ENCODE results near the gene ACER3. TPM values are rescaled to one million over a fixed set of nuclear protein-coding genes. Genes with fewer than 3 reads are reported as not detected.
"Not testable (repeated sequence)": the region's sequence is repeated elsewhere in the genome, so short reads cannot be mapped to it uniquely, and the experiment has no call there.

The ACER3 gene
- total and polyA plus RNA-seq, 2 experiments from 2014 or later: 17.1 to 18.3 TPM

GRCh38 chr11:76820184-76820566 is 40.5 kb upstream of the ACER3 start:
- Histone ChIP-seq H3K9me2 (replicated peaks; ENCODE audit: insufficient read depth) (no peaks in the 10 kb centered on the region), H3K27me3 (no peaks in the 10 kb centered on the region), H3K79me2 (no peaks in the 10 kb centered on the region), H3K4me3 (no peak overlapping the region), H3K27ac (no peak overlapping the region), H3K4me1 (ENCODE audit: insufficient read depth) (peaks cover 1% of the 10 kb centered on the region), H2AFZ (no peak overlapping the region), H3K9me3 (ENCODE audit: low read depth) (no peaks in the 10 kb centered on the region), H3K4me2 (no peak overlapping the region), H3K36me3 (replicated peaks; ENCODE audit: insufficient read depth, low read depth) (no peaks in the 10 kb centered on the region), H4K20me1 (ENCODE audit: insufficient read depth, poor library complexity, severe bottlenecking) (no peaks in the 10 kb centered on the region)
- no peak for DNase-seq (ENCODE audit: low spot score)
- WGBS (ENCODE audit: low lambda C conversion rate, missing lambda C conversion rate): 93% methylated on average over 1 of the region's 1 CpG
- TF ChIP-seq EZH2phosphoT487 (IDR thresholded peaks at IDR 0.05; ENCODE audit: low read depth, severe bottlenecking, unreplicated experiment): no peak
- TF ChIP-seq, protein P1, sequence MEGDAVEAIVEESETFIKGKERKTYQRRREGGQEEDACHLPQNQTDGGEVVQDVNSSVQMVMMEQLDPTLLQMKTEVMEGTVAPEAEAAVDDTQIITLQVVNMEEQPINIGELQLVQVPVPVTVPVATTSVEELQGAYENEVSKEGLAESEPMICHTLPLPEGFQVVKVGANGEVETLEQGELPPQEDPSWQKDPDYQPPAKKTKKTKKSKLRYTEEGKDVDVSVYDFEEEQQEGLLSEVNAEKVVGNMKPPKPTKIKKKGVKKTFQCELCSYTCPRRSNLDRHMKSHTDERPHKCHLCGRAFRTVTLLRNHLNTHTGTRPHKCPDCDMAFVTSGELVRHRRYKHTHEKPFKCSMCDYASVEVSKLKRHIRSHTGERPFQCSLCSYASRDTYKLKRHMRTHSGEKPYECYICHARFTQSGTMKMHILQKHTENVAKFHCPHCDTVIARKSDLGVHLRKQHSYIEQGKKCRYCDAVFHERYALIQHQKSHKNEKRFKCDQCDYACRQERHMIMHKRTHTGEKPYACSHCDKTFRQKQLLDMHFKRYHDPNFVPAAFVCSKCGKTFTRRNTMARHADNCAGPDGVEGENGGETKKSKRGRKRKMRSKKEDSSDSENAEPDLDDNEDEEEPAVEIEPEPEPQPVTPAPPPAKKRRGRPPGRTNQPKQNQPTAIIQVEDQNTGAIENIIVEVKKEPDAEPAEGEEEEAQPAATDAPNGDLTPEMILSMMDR (IDR thresholded peaks at IDR 0.05; ENCODE audit: poor library complexity): no peak
- no peak for TF ChIP-seq EZH2 (IDR thresholded peaks at IDR 0.05; ENCODE audit: borderline replicate concordance)

DNA sequence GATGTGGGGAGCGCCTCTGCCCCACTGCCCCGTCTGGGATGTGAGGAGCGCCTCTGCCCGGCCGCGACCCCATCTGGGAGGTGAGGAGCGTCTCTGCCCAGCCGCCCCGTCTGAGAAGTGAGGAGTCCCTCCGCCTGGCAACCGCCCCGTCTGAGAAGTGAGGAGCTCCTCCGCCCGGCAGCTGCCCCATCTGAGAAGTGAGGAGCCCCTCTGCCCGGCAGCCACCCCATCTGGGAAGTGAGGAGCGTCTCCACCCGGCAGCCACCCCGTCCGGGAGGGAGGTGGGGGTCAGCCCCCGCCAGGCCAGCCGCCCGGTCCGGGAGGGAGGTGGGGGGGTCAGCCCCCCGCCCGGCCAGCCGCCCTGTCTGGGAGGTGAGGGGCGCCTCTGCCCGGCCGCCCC is 39.3 kb upstream of the ACER3 start:
- H3K27ac ChIP-seq; H3K79me2 ChIP-seq; H3K9me3 ChIP-seq (ENCODE audit: low read depth); H3K4me1 ChIP-seq (ENCODE audit: insufficient read depth); H2AFZ ChIP-seq; H3K4me3 ChIP-seq; H3K36me3 ChIP-seq (replicated peaks; ENCODE audit: insufficient read depth, low read depth); H3K9me2 ChIP-seq (replicated peaks; ENCODE audit: insufficient read depth); DNase-seq (ENCODE audit: low spot score); H3K27me3 ChIP-seq; H4K20me1 ChIP-seq (ENCODE audit: insufficient read depth, poor library complexity, severe bottlenecking); H3K4me2 ChIP-seq: not testable (repeated sequence)
- WGBS (ENCODE audit: low lambda C conversion rate, missing lambda C conversion rate): 96% methylated on average over 9 of the region's 29 CpGs

GRCh38 chr11:76822406-76822805 is 38.3 kb upstream of the ACER3 start:
- no peak for DNase-seq (ENCODE audit: low spot score)
- 100% methylated on average over 1 of the region's 1 CpG for WGBS (ENCODE audit: low lambda C conversion rate, missing lambda C conversion rate)
- Histone ChIP-seq H3K9me2 (replicated peaks; ENCODE audit: insufficient read depth) (no peaks in the 10 kb centered on the region), H3K27me3 (no peaks in the 10 kb centered on the region), H3K4me3 (no peak overlapping the region), H2AFZ (no peak overlapping the region), H3K4me2 (no peak overlapping the region), H3K9me3 (ENCODE audit: low read depth) (no peaks in the 10 kb centered on the region), H3K4me1 (ENCODE audit: insufficient read depth) (peaks cover 3% of the 10 kb centered on the region), H3K27ac (no peak overlapping the region), H4K20me1 (ENCODE audit: insufficient read depth, poor library complexity, severe bottlenecking) (no peaks in the 10 kb centered on the region), H3K79me2 (no peaks in the 10 kb centered on the region), H3K36me3 (replicated peaks; ENCODE audit: insufficient read depth, low read depth) (no peaks in the 10 kb centered on the region)
- TF ChIP-seq, protein P1 (IDR thresholded peaks at IDR 0.05; ENCODE audit: poor library complexity): no peak
- TF ChIP-seq EZH2 (IDR thresholded peaks at IDR 0.05; ENCODE audit: borderline replicate concordance) (no peak), EZH2phosphoT487 (IDR thresholded peaks at IDR 0.05; ENCODE audit: low read depth, severe bottlenecking, unreplicated experiment) (no peak)

- Histone ChIP-seq H3K27me3 (no peaks in the 10 kb centered on the region), H2AFZ (no peak overlapping the region), H3K27ac (no peak overlapping the region), H3K4me1 (ENCODE audit: insufficient read depth) (peaks cover 3% of the 10 kb centered on the region), H3K79me2 (no peaks in the 10 kb centered on the region), H4K20me1 (ENCODE audit: insufficient read depth, poor library complexity, severe bottlenecking) (no peaks in the 10 kb centered on the region), H3K4me2 (no peak overlapping the region), H3K9me2 (replicated peaks; ENCODE audit: insufficient read depth) (no peaks in the 10 kb centered on the region), H3K4me3 (no peak overlapping the region), H3K36me3 (replicated peaks; ENCODE audit: insufficient read depth, low read depth) (no peaks in the 10 kb centered on the region), H3K9me3 (ENCODE audit: low read depth) (no peaks in the 10 kb centered on the region)
- no peak for DNase-seq (ENCODE audit: low spot score)
- WGBS (ENCODE audit: low lambda C conversion rate, missing lambda C conversion rate): 73% methylated on average over 9 of the region's 9 CpGs
- TF ChIP-seq, protein P1 (IDR thresholded peaks at IDR 0.05; ENCODE audit: poor library complexity): no peak
Measured at GRCh38 chr11:76823481-76824028, 37.2 kb upstream of the ACER3 start.

Measured in hepatocyte (in vitro differentiated cells).